IPS DF 6.9 (cell line): ENCODE data around the gene GRID1.

Experiments
- DNase-seq: peaks from one replicate; pipeline ENCODE4 v3.0.0-alpha.2; 2013; ENCODE audit warnings: low read depth, low spot score
- H3K27ac ChIP-seq: one replicate; pipeline ENCODE4 v1.5.1; 2013; ENCODE audit warnings: low read length, control low read depth
- H3K27me3 ChIP-seq: 2 replicates; pipeline ENCODE4 v1.6.1; 2013; ENCODE audit warnings: mild to moderate bottlenecking, low read length; ENCODE audit not compliant: control insufficient read depth, insufficient read depth
- H3K36me3 ChIP-seq: 2 replicates; pipeline ENCODE4 v1.6.1; 2013; ENCODE audit warnings: low read length; ENCODE audit not compliant: control insufficient read depth, insufficient read depth
- H3K4me1 ChIP-seq: 2 replicates; pipeline ENCODE4 v1.6.1; 2013; ENCODE audit warnings: low read length; ENCODE audit not compliant: control insufficient read depth, insufficient read depth
- H3K4me3 ChIP-seq: 2 replicates; pipeline ENCODE4 v1.5.1; 2013; ENCODE audit warnings: mild to moderate bottlenecking, low read length
- H3K9me3 ChIP-seq: 2 replicates; pipeline ENCODE4 v1.6.1; 2013; ENCODE audit warnings: low read length, inconsistent platforms; ENCODE audit not compliant: control insufficient read depth, insufficient read depth
- WGBS: extraction: QIAGEN DNeasy Blood & Tissue Kit; methylation state at CpG from one replicate; pipeline ENCODE4 v1.1.7; 2013; ENCODE audit warnings: mixed read lengths, missing lambda C conversion rate; ENCODE audit not compliant: insufficient read length, insufficient coverage; 5-methylcytosine and 5-hydroxymethylcytosine counted together

The GRID1 gene

DNA sequence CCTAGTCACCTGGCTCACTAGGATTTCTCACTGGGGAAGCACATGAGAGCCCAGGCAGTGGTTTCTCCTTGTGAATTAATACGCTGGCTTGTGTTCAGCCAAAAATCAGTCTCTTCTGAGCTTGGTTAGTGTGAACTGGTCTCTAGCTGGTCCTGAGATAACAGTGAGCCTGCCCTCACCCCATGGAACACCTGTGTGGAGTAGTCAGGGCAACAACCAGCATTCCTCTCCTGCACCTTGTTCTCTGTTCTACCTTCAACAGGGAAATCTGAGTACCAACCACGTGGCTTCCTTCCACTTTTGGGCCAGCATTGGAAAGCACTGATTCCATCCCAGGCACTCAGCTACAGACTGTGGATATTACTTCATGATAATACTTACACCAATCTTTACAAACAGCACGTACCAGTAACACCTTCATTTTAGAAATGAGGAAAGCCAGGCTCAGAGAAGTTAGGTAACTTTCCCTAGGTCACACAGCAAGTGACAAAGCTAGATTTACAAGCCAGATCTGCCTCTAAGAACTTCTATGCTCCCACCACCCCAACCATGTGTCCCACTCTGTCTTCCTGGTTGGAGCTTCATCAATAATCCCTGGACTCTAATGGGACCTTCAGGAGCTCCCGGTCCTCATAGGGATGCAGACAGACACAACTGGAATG is 106.6 kb downstream of the GRID1 start:
- no peaks in the 10 kb centered on the region for H3K27me3 ChIP-seq
- H3K4me1 ChIP-seq: no peaks in the 10 kb centered on the region
- no peak for DNase-seq
- H3K4me3 ChIP-seq: no peak overlapping the region
- no peaks in the 10 kb centered on the region for H3K9me3 ChIP-seq
- H3K27ac ChIP-seq: no peak overlapping the region
- no CpG with 5 or more reads among the region's 4 CpGs for WGBS
- H3K36me3 ChIP-seq: no peaks in the 10 kb centered on the region

- Histone ChIP-seq H3K27ac (no peak overlapping the region), H3K36me3 (no peaks in the 10 kb centered on the region), H3K9me3 (no peaks in the 10 kb centered on the region), H3K4me1 (0 out of 2 replicates have a peak, but pooled peaks cover 2% of the 10 kb centered on the region), H3K4me3 (no peak overlapping the region), H3K27me3 (no peaks in the 10 kb centered on the region)
- WGBS: no CpG with 5 or more reads among the region's 3 CpGs
- DNase-seq: no peak
These were observed 107.7 kb downstream of the GRID1 start for GRCh38 chr10:86258941-86259340.

GRCh38 chr10:86258499-86258898 is 108.1 kb downstream of the GRID1 start:
- Histone ChIP-seq H3K4me3 (no peak overlapping the region), H3K4me1 (0 out of 2 replicates have a peak, but pooled peaks cover 4% of the 10 kb centered on the region), H3K36me3 (no peaks in the 10 kb centered on the region), H3K27ac (no peak overlapping the region), H3K27me3 (no peaks in the 10 kb centered on the region), H3K9me3 (no peaks in the 10 kb centered on the region)
- DNase-seq: no peak
- no CpG with 5 or more reads among the region's 1 CpG for WGBS

DNA sequence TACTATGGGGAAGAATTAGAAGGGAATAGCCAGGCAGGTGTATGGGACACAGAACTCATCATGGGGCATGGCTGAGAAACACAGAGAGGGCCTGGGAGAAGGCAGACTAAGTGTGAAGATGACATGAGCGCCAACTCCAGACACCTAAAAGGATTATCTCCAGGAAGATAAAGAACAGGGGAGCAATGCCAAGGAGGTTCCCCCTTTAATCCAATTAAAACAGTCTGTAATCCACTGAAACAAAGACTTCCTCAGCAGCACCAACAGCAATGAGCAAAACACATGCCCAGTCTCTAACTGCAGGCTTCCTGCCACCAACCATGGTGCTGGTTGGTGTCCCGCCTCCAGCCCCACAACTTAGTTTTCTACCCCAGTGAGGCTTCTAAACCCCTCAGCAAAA is 108.9 kb downstream of the GRID1 start:
- Histone ChIP-seq H3K36me3 (no peaks in the 10 kb centered on the region), H3K27ac (no peak overlapping the region), H3K4me3 (no peak overlapping the region), H3K4me1 (0 out of 2 replicates have a peak, but pooled peaks cover 4% of the 10 kb centered on the region), H3K9me3 (no peaks in the 10 kb centered on the region), H3K27me3 (no peaks in the 10 kb centered on the region)
- no peak for DNase-seq
- WGBS: no CpG with 5 or more reads among the region's 2 CpGs

- no peak for DNase-seq
- no peak overlapping the region for H3K4me3 ChIP-seq
- no peaks in the 10 kb centered on the region for H3K36me3 ChIP-seq
- no peaks in the 10 kb centered on the region for H3K9me3 ChIP-seq
- no CpG with 5 or more reads among the region's 4 CpGs for WGBS
- 0 out of 2 replicates have a peak, but pooled peaks cover 4% of the 10 kb centered on the region for H3K4me1 ChIP-seq
- H3K27me3 ChIP-seq: no peaks in the 10 kb centered on the region
- no peak overlapping the region for H3K27ac ChIP-seq
These were observed 109.8 kb downstream of the GRID1 start for GRCh38 chr10:86256690-86257315.

GRCh38 chr10:86255405-86256251 is 111.0 kb downstream of the GRID1 start:
- Histone ChIP-seq H3K9me3 (no peaks in the 10 kb centered on the region), H3K4me1 (0 out of 2 replicates have a peak, but pooled peaks cover 4% of the 10 kb centered on the region), H3K4me3 (no peak overlapping the region), H3K27me3 (no peaks in the 10 kb centered on the region), H3K27ac (no peak overlapping the region), H3K36me3 (no peaks in the 10 kb centered on the region)
- DNase-seq: no peak
- no CpG with 5 or more reads among the region's 14 CpGs for WGBS

DNA sequence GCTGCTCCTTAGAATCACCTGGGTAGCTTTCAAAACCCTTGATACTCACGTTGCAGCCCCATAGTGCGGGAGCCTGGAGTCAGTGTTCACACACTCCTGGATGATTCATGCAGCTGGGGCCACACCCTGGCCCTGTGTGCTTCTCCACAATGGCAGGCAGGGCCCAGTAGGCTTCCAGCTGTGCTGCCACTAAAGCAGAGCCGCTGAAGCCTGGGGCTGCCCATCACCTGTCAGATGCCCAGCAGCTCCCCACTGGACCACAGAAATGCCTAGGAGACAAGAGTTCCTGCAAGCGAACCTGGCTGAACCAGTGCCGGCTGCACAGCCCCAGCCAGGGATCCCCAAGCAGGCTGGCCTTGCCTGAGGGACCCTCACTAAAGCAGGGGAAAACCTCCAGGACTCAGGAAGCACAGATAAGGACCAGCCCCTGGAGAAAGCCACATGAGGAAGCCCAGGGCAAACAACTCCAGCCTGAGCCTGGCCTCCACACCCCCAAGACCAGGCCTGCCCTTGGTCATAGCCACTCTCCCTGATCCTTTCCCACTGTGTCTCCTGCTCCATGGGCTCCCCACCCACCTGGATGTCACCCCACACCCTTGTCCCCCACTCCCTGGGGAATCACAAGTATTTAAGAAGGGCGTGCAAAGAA is 111.9 kb downstream of the GRID1 start:
- Histone ChIP-seq H3K27ac (no peak overlapping the region), H3K36me3 (no peaks in the 10 kb centered on the region), H3K27me3 (no peaks in the 10 kb centered on the region), H3K4me3 (no peak overlapping the region), H3K4me1 (0 out of 2 replicates have a peak, but pooled peaks cover 4% of the 10 kb centered on the region), H3K9me3 (no peaks in the 10 kb centered on the region)
- no peak for DNase-seq
- no CpG with 5 or more reads among the region's 6 CpGs for WGBS

DNA sequence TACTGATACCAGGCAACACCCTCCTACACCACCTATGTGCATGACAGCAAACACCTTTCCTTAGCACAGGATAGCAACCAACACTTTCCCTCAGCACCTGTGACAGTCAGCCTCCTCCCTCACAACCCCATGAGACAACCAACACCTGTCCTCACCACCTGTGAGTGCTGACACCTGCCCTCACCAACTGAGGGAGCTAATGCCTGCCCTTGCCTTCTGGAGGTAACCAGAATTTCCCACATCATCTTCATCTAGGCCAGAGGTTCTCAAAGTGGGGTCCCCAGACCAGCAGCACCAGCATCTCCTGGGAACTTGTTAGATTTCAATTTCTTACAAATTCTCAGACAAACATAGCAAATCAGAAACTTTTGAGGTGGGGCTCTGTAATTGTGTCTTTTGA is 112.5 kb downstream of the GRID1 start:
- Histone ChIP-seq H3K9me3 (no peaks in the 10 kb centered on the region), H3K27ac (no peak overlapping the region)
- no peak for DNase-seq

DNA sequence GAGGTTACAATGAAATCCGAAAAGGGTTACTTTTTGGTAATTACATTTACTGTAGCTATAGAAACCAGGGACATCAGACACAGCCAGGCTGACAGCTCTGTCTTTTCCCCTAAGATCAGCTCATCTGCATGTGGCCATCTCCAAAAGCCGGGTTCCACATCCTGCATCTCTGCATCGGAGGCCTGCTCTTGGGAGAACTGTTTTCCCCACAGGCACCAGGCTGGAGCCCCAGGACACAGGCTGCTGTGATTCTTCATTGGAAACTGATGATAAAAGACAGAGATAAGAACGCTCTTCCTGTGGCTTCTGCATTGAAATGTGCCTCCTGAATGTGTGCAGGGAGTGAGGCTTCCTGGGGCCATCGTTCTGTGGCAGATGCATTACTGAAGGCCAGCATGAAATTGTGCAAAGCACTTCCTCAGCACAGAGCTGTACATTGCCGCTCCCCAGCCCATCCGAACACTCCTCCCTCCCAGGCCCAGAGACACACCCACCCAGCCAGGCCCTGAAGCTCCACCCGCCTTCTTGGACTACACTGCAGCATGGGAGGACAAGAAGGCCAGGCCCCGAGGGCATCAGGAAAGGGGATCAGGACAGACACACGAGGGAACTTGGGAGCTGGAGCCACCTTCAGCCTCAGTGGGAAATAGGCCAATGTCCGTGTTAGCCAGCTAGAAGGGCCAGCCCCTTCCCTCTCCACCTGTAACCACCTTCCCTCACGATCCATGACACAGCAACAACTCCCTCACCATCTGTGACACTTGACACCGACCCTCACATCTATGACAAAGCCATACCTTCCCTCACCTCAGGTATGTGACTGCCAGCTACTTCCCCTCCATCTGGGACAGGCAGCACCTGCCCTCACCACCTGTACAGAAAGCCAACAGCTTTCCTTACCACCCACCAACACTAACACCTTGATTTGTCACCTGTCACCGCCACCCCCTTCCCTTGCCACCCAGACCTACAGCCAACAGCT is 113.2 kb downstream of the GRID1 start:
- Histone ChIP-seq H3K27ac (no peak overlapping the region), H3K27me3 (no peaks in the 10 kb centered on the region), H3K4me1 (0 out of 2 replicates have a peak, but pooled peaks cover 4% of the 10 kb centered on the region), H3K4me3 (no peak overlapping the region), H3K36me3 (no peaks in the 10 kb centered on the region), H3K9me3 (no peaks in the 10 kb centered on the region)
- no CpG with 5 or more reads among the region's 14 CpGs for WGBS
- DNase-seq: no peak

More for the DNA sequence above, 112.5 kb downstream of the GRID1 start:
- Histone ChIP-seq H3K27me3 (no peaks in the 10 kb centered on the region), H3K36me3 (no peaks in the 10 kb centered on the region), H3K4me1 (0 out of 2 replicates have a peak, but pooled peaks cover 4% of the 10 kb centered on the region), H3K4me3 (no peak overlapping the region)
